Prostate gland (tissue), 2 donors: ENCODE results near the gene NUP133.

Source experiments
- CTCF ChIP-seq, 4 experiments: fragments of 200-600 bp in 2 of 4; fragments of 450-650 bp in 2 of 4; sonication (generic) in 2 of 4; IDR thresholded peaks; 1 replicate in 3 of 4; 2 replicates in 1 of 4; pipeline ENCODE4 v1.5.1; 2016 to 2019; ENCODE audit warnings: antibody characterized with exemption in 4 of 4, mild to moderate bottlenecking in 2 of 4, moderate library complexity in 2 of 4
- POLR2A ChIP-seq: fragments of 450-650 bp; IDR thresholded peaks from one replicate; pipeline ENCODE4 v1.6.1; 2016; ENCODE audit warnings: antibody characterized with exemption, mild to moderate bottlenecking

GRCh38 chr1:229427572-229427971, 80.6 kb downstream of the NUP133 start:
- TF ChIP-seq POLR2A: no peak
- TF ChIP-seq CTCF (IDR thresholded peaks at IDR 0.05): no peak
